Stomach (tissue), 9 donors: ENCODE results near the gene CEACAM7. TPM values are rescaled to one million over a fixed set of nuclear protein-coding genes. Genes with fewer than 3 reads are reported as not detected.
"Not testable (repeated sequence)": the region's sequence is repeated elsewhere in the genome, so short reads cannot be mapped to it uniquely, and the experiment has no call there.

Experiments
- DNase-seq, 2 donors: peaks; one replicate each; pipeline versions ENCODE4 v3.0.0 to v3.0.0-alpha.2; 2013 to 2019
- H3K27ac ChIP-seq, 5 donors: fragments of 200-600 bp in 4 of 5; sonication (generic) in 4 of 5; one replicate each; pipeline ENCODE4 v1.5.1; 2013 to 2019; ENCODE audit warnings: mild to moderate bottlenecking in 1 of 5, moderate library complexity in 1 of 5
- H3K27me3 ChIP-seq, 3 donors: fragments of 200-600 bp; sonication (generic); one replicate each; pipeline ENCODE4 v1.5.1; 2017 to 2019; ENCODE audit warnings: mixed run types in 1 of 3
- H3K36me3 ChIP-seq, 4 donors: fragments of 200-600 bp; sonication (generic); 1 replicate in 3 of 4; 2 replicates in 1 of 4; pipeline ENCODE4 v1.5.1; 2016 to 2019
- H3K4me1 ChIP-seq, 4 donors: fragments of 200-600 bp; sonication (generic); one replicate each; pipeline ENCODE4 v1.5.1; 2016 to 2019
- H3K4me3 ChIP-seq, 4 donors: fragments of 200-600 bp; sonication (generic) in 3 of 4; one replicate each; pipeline ENCODE4 v1.5.1; 2016 to 2019; ENCODE audit warnings: mild to moderate bottlenecking in 1 of 4
- H3K9me3 ChIP-seq, 4 donors: fragments of 200-600 bp; sonication (generic); one replicate each; pipeline ENCODE4 v1.5.1; 2016 to 2019
- CTCF ChIP-seq, 7 experiments: fragments of 450-650 bp in 4 of 7; fragments of 200-600 bp in 3 of 7; sonication (generic) in 3 of 7; IDR thresholded peaks; one replicate each; pipeline ENCODE4 v1.5.1; 2016 to 2019; ENCODE audit warnings: antibody characterized with exemption in 7 of 7, control low read depth in 2 of 7, mild to moderate bottlenecking in 1 of 7
- EP300 ChIP-seq: sonication (generic); formaldehyde crosslinking; IDR thresholded peaks from one replicate; pipeline ENCODE4 v1.6.1; 2017; ENCODE audit warnings: antibody characterized with exemption
- POLR2A ChIP-seq, 4 donors: fragments of 450-650 bp; IDR thresholded peaks; one replicate each; pipeline ENCODE4 v1.6.1; 2016; ENCODE audit warnings: antibody characterized with exemption in 4 of 4, control low read depth in 2 of 4, mild to moderate bottlenecking in 1 of 4, moderate library complexity in 1 of 4
- POLR2AphosphoS5 ChIP-seq, 3 donors: sonication (generic); formaldehyde crosslinking; IDR thresholded peaks; one replicate each; pipeline ENCODE4 v1.6.1; 2016; ENCODE audit warnings: antibody characterized with exemption in 3 of 3
- WGBS, 5 donors: extraction: QIAGEN DNeasy Blood & Tissue Kit in 3 of 5; methylation state at CpG; one replicate each; pipeline versions ENCODE4 v1.1.5 to v1.1.7; 2013 to 2018; 5-methylcytosine and 5-hydroxymethylcytosine counted together
- intact Hi-C: fragments of 100-400 bp; cut with DNase I; formaldehyde crosslinking; loops from one replicate; pipeline ENCODE4 v1.15.1; 2023; ENCODE audit warnings: low total_unique reads
- polyA plus RNA-seq, 3 donors: library from polyadenylated mRNA; stranded (reverse); fragments of 200-250 nt; gene quantifications; one replicate each; pipeline ENCODE4 v1.2.3, GENCODE V29; 2013
- total RNA-seq, 5 donors: library from RNA; depleted of rRNA; stranded (reverse); fragments of >200 nt; gene quantifications; one replicate each; pipeline versions ENCODE4 v1.1.0 to v1.2.3, GENCODE V29; 2014 to 2016
- donor health status: healthy with polysubstance abuse.
- donor health status: Bipolar disorder and iron deficiency.
- donor health status: healthy.

Gene CEACAM7
- total and polyA plus RNA-seq, 8 donors: 1.3 to 6.2 TPM; not detected in 6

DNA sequence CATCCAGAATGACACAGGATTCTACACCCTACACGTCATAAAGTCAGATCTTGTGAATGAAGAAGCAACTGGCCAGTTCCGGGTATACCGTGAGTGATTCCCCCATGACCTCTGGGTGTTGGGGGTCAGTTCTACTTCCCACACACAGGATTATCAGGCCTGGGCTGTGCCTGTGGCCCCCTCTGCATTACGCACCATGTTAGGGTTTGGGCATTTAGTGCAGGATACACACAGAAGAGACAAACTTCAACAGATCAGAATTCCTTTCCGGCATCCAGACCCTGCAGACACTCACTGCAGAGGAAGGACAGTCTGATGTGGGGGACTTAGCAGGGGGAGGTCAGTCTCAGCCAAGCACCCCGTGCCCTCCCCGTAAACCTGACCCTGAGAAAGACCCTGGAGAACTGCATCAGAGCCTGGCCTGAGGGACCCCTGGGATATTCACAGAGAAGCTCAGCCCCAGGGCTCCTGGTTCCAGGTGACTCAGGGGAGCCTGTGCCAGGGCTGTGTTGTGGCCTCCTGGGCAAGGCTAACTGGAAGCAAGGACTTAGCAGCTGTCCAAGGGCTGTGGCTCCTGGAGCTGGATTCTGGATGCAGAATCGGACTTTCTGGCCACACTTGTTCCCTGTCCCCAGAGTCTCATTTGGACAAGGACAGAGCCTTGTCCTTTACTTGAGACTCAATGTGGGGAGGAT lies 22.0 kb upstream of the CEACAM7 start:
- TF ChIP-seq POLR2A (IDR thresholded peaks at IDR 0.05) (no peak), CTCF (IDR thresholded peaks at IDR 0.05) (no peak), POLR2AphosphoS5 (IDR thresholded peaks at IDR 0.05) (no peak), EP300 (no peak)
- intact Hi-C loops: no loop called here
- no peaks in the 10 kb centered on the region for H3K9me3 ChIP-seq
- peak in 1 of 2 donors; percentile 19 for DNase-seq
- no peaks in the 10 kb centered on the region for H3K4me1 ChIP-seq
- H3K4me3 ChIP-seq: peak overlapping the region in 1 of 4 donors; percentile 6
- peaks cover 0 to 63% (median 4%) of the 10 kb centered on the region in 3 donors for H3K27me3 ChIP-seq
- H3K36me3 ChIP-seq: no peaks in the 10 kb centered on the region
- H3K27ac ChIP-seq: no peak overlapping the region
- WGBS, 5 donors: 83 to 92% (median 87%) methylated on average over 5 to 8 of the region's 8 CpGs

DNA sequence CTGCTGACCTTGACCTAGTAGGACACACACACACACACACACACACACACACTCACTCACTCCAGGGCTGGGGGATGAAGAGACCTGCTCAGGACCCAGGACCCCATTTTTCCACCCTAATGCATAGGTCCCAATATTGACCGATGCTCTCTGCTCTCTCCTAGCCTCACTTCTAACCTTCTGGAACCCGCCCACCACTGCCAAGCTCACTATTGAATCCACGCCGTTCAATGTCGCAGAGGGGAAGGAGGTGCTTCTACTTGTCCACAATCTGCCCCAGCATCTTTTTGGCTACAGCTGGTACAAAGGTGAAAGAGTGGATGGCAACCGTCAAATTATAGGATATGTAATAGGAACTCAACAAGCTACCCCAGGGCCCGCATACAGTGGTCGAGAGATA lies 21.4 kb upstream of the CEACAM7 start:
- intact Hi-C loops, H3K9me3 ChIP-seq, H3K36me3 ChIP-seq, H3K4me1 ChIP-seq, H3K27ac ChIP-seq, DNase-seq: not testable (repeated sequence)
- 79 to 88% (median 82%) methylated on average over 8 of the region's 8 CpGs for WGBS, 5 donors
- Histone ChIP-seq H3K4me3 (peak overlapping the region in 1 of 4 donors; percentile 6), H3K27me3 (peaks cover 0 to 61% (median 4%) of the 10 kb centered on the region in 3 donors)

- no peak within 1 kb of the TSS for H3K27ac ChIP-seq
- H3K4me1 ChIP-seq: no peaks in the 10 kb centered on the region
- intact Hi-C loops: no loop called here
- 31 to 42% (median 34%) methylated on average over 4 of the region's 4 CpGs for WGBS, 5 donors
- no peaks in the 10 kb centered on the region for H3K36me3 ChIP-seq
- peak within 1 kb of the TSS in 1 of 4 donors; percentile 6 for H3K4me3 ChIP-seq
- H3K27me3 ChIP-seq: peaks cover 0 to 61% (median 0%) of the 10 kb centered on the region in 3 donors
- DNase-seq: peak in 1 of 2 donors; percentile 22
- peak in 1 of 3 donors; percentile 38 for TF ChIP-seq POLR2AphosphoS5 (IDR thresholded peaks at IDR 0.05)
- TF ChIP-seq CTCF (IDR thresholded peaks at IDR 0.05): no peak
- H3K9me3 ChIP-seq: no peaks in the 10 kb centered on the region
Measured at GRCh38 chr19:41708481-41708880, 20.4 kb upstream of the CEACAM7 start, which contains the start of gene CEACAM5. TSS of gene CEACAM5 (plus strand) at chr19:41708626. CDS start at chr19:41708732, 106 bp downstream.

DNA sequence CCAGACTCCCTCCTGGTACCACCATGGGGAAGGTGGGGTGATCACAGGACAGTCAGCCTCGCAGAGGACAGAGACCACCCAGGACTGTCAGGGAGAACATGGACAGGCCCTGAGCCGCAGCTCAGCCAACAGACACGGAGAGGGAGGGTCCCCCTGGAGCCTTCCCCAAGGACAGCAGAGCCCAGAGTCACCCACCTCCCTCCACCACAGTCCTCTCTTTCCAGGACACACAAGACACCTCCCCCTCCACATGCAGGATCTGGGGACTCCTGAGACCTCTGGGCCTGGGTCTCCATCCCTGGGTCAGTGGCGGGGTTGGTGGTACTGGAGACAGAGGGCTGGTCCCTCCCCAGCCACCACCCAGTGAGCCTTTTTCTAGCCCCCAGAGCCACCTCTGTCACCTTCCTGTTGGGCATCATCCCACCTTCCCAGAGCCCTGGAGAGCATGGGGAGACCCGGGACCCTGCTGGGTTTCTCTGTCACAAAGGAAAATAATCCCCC lies 19.9 kb upstream of the CEACAM7 start:
- 71 to 90% (median 80%) methylated on average over 2 to 5 of the region's 5 CpGs for WGBS, 5 donors
- DNase-seq: no peak
- Histone ChIP-seq H3K27ac (no peak overlapping the region), H3K4me1 (no peaks in the 10 kb centered on the region), H3K36me3 (no peaks in the 10 kb centered on the region), H3K4me3 (no peak overlapping the region), H3K27me3 (peaks cover 0 to 62% (median 0%) of the 10 kb centered on the region in 3 donors), H3K9me3 (no peaks in the 10 kb centered on the region)
- intact Hi-C loops: no loop called here
- no peak for TF ChIP-seq POLR2A (IDR thresholded peaks at IDR 0.05)
- no peak for TF ChIP-seq EP300
- TF ChIP-seq CTCF (IDR thresholded peaks at IDR 0.05): no peak
- no peak for TF ChIP-seq POLR2AphosphoS5 (IDR thresholded peaks at IDR 0.05)

GRCh38 chr19:41707502-41707812 lies 19.4 kb upstream of the CEACAM7 start:
- no peak for TF ChIP-seq POLR2A (IDR thresholded peaks at IDR 0.05)
- TF ChIP-seq CTCF (IDR thresholded peaks at IDR 0.05): no peak
- TF ChIP-seq EP300: no peak
- TF ChIP-seq POLR2AphosphoS5 (IDR thresholded peaks at IDR 0.05): no peak
- no peak for DNase-seq
- 45 to 60% (median 49%) methylated on average over 5 of the region's 5 CpGs for WGBS, 5 donors
- Histone ChIP-seq H3K36me3 (no peaks in the 10 kb centered on the region), H3K4me1 (no peaks in the 10 kb centered on the region), H3K27me3 (peaks cover 0 to 62% (median 0%) of the 10 kb centered on the region in 3 donors), H3K9me3 (no peaks in the 10 kb centered on the region), H3K4me3 (no peak overlapping the region), H3K27ac (no peak overlapping the region)
- intact Hi-C loops: no loop called here
